IPS-18c (cell line): ENCODE measurements around the gene LEMD1.
A peak's percentile ranks its signal among the peaks of the same experiment; 100 is the strongest.
"Not testable (repeated sequence)": the region's sequence is repeated elsewhere in the genome, so short reads cannot be mapped to it uniquely, and the experiment has no call there.

ENCODE experiments used
- H3K4me3 ChIP-seq: 2 replicates; pipeline ENCODE4 v1.7.0; 2013; ENCODE audit warnings: low read depth, mild to moderate bottlenecking, low read length, moderate library complexity; ENCODE audit not compliant: insufficient read depth
- H3K9me3 ChIP-seq: one replicate; pipeline ENCODE4 v1.6.1; 2013; ENCODE audit warnings: mild to moderate bottlenecking, low read length, moderate library complexity; ENCODE audit not compliant: control insufficient read depth, insufficient read depth

The LEMD1 gene

DNA sequence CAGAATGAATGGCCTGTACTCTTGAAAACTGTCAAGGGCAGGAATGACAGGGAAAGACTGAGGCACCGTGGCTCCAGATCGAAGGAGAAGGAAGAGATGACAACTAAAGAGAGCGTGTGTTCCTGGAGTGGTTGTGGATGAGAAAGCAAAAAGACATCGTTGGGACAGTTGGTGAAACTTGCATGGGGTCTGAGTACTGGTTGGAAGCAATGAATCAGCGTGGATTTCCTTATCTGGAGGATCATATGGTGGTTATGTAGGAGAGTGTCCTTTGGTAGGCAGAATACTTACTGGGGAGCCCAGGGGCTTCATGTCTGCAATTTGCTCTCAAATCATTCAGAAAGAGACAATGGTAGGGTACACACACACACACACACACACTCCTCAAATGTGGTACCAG is 13.9 kb downstream of the LEMD1 start:
- Histone ChIP-seq H3K4me3 (no peak overlapping the region), H3K9me3 (peaks cover 2% of the 10 kb centered on the region)

DNA sequence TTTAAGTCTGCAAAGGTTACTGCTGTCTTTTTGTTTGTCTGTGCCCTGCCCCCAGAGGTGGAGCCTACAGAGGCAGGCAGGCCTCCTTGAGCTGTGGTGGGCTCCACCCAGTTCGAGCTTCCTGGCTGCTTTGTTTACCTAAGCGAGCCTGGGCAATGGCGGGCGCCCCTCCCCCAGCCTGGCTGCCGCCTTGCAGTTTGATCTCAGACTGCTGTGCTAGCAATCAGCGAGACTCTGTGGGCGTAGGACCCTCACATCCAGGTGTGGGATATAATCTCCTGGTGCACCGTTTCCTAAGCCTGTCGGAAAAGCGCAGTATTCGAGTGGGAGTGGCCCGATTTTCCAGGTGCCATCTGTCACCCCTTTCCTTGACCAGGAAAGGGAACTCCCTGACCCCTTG is 15.6 kb downstream of the LEMD1 start:
- not testable (repeated sequence) for H3K4me3 ChIP-seq

GRCh38 chr1:205404484-205404883 is 17.4 kb downstream of the LEMD1 start:
- H3K9me3 ChIP-seq, result not testable (repeated sequence)

More for the DNA sequence above, 15.6 kb downstream of the LEMD1 start:
- H3K9me3 ChIP-seq, result not testable (repeated sequence)

DNA sequence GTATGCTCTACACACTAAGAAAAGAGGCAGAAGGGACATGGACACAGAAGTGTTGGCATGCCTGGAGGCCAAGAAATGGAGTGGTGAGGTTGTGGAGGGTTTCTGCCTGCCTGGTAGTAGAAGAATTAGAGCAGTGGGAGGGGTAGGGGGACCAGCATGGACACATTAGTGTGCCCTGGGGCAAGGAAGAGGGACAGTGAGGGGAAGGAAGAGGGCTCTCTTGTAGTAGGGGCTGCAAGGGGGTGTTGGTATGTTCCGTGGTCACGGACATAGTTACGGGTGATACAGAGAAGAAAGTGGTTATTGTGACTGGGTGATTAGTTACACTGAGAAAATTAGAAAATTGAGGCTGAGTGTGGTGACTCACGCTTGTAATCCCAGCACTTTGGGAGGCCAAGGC is 23.3 kb downstream of the LEMD1 start:
- H3K4me3 ChIP-seq, result no peak overlapping the region
- H3K9me3 ChIP-seq, result no peaks in the 10 kb centered on the region

More at GRCh38 chr1:205404484-205404883, 17.4 kb downstream of the LEMD1 start:
- not testable (repeated sequence) for H3K4me3 ChIP-seq

DNA sequence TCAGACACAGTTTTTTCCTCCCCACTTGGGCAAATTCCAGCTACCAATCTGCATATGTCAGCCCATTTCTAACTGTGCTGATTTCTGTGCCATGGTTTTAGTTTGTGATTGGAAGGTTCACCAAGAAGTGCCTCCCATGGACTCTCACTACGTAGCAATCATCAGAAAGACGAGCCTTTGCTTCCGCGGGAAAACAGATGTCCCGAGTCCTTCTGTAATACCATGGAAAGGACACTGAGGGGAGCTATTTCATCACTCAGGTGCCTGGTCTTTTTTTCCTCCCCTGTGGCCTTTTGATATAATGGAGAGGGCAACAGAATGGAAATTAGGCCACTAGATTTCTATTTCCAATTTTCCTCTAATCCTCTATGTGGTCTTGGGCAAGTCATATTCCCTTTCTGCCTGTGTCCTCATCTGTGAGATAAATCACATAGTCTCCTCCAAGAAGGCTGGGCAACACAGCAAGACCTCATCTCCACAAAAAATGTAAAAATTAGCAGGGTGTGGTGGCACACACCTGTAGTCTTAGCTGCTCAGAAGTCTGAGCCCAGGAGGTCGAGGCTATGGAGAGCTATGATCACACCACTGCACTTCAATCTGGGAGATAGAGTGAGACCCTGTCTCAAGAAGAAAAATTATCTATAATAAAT is 24.8 kb downstream of the LEMD1 start:
- no peak overlapping the region for H3K4me3 ChIP-seq
- no peaks in the 10 kb centered on the region for H3K9me3 ChIP-seq

DNA sequence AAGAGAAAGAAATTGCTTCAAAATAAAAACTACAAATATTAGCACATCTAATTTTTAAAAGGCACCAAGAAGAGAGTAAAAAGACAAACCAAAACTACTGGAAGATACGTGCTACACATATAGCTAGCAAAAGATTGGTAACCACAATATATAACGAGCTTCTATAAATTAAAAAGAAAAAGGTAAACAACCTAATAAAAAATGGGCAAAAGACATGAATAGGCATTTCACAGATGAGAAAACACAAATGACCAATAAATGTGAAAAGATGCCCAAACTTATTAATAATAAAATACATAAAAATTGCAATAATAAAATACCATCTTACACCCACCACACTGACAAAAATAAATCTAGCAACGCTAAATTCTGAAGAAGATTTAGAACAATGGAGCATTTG is 26.2 kb downstream of the LEMD1 start:
- Histone ChIP-seq H3K4me3 (no peak overlapping the region), H3K9me3 (no peaks in the 10 kb centered on the region)

DNA sequence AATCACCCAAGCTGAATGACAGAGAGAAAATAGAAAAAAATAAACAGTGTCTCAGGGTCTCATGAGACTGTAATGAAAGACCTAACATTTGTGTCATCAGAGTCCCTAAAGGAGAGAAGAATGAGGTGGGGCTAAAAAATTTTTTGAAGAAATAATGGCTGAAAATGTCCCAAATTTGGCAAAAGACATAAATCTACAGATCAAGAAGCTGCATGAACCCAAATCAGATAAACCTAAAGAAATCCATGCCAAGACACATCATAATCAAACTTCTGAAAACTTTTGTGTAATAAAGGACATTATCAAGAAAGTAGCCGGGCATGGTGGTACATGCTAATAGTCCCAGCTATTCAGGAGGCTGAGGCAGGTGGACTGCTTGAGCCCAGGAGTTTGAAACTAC is 29.2 kb downstream of the LEMD1 start:
- no peaks in the 10 kb centered on the region for H3K9me3 ChIP-seq
- no peak overlapping the region for H3K4me3 ChIP-seq

DNA sequence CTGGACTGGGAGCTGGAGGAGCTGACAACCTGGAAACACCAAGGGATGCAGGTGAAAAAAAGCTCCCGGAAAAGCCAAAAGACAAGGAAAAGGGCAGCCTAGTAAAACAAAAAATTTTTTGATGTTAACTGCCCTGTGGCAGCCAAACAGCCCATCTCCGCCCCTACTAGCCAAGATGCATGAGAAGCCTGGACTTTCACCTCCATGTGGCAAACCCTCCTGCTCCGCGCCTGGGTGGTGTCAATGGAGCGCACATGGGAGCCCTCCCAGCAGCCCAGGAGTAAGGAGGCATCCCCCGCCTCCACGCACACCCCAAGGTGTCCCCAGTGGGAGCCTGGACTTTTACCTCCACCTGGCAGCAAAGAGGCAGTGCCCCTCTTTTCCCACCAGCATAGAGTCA is 30.5 kb downstream of the LEMD1 start:
- Histone ChIP-seq H3K9me3 (no peaks in the 10 kb centered on the region), H3K4me3 (no peak overlapping the region)

GRCh38 chr1:205387845-205388244 is 34.0 kb downstream of the LEMD1 start:
- H3K9me3 ChIP-seq, result no peaks in the 10 kb centered on the region
- H3K4me3 ChIP-seq, result no peak overlapping the region

DNA sequence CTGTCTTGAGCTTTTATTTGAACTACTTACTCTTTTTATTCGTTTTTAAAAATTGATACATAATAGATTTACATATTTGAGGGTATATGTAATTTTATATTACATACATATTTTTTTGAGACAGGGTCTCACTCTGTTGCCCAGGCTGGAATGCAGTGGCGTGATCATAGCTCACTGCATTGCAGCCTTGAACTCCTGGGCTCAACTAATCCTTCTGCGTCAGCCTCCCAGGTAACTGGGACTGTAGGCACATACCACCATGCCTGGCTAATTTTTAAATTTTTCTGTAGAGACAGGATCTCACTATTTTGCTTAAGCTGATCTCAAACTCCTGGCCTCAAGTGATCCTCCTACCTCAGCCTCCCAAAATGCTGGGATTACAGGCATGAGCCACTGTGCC is 38.9 kb downstream of the LEMD1 start:
- H3K4me3 ChIP-seq, result not testable (repeated sequence)

DNA sequence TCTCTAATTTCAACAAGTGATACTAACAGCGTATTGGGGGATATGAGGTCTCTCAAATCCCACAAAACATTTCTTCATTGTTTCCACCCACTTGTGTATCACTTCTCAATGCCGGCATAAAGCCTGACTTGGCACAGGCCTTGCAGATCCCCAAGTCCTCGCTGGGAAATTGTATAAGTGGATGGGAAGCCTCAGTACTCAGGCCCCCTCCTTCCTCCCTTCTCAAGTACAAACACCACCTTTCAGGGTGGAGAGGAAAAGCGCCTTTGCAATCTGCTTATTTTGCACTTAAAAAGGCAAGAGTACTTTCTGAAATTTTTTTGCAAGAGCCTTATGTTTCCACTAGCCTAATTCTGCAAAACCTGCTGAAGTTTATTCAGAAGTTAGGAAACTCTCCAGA is 39.3 kb downstream of the LEMD1 start:
- Histone ChIP-seq H3K4me3 (no peak overlapping the region), H3K9me3 (no peaks in the 10 kb centered on the region)

More for the DNA sequence above, 38.9 kb downstream of the LEMD1 start:
- H3K9me3 ChIP-seq, result not testable (repeated sequence)

DNA sequence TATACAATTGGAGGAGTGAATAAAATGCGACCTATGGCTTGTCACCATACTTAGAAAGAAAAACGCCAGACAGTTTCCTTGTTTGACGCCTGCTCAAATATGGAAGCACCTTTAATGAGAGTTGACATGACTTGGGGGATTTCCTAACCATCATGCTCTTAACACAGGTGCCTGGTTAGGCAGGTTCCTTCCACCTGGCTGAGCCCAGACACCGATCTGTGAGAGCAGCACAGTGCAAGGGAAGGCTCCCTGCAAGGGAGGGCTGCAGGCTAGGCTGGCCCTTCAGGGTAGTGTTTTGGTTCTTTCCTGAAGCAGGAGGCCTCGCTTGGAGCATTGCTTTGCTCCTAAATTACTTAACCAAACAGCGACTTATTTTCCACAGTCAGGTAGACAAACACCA is 40.6 kb downstream of the LEMD1 start:
- no peaks in the 10 kb centered on the region for H3K9me3 ChIP-seq
- no peak overlapping the region for H3K4me3 ChIP-seq

DNA sequence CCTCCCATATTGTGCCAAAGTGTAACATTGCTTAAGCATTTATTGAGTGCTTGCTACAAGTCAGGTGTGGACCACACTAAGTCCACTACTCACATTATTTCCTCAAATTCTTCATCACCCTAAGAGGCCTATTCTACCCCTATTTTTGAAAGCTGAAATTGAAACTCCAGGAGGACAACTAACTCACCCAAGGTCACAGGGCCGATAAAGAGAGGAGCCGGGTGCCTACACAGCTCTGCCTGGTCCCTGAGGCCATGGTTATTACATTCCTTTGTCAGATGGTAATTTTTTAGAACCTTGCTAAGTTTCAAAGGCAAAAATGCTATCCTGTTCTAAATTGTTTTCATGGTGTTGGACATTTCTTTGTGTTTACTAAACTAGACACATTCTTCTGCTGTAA is 41.0 kb downstream of the LEMD1 start:
- H3K4me3 ChIP-seq, result no peak overlapping the region
- no peaks in the 10 kb centered on the region for H3K9me3 ChIP-seq

- H3K4me3 ChIP-seq, result no peak overlapping the region
- no peaks in the 10 kb centered on the region for H3K9me3 ChIP-seq
Observed at GRCh38 chr1:205379056-205379455, 42.8 kb downstream of the LEMD1 start.

DNA sequence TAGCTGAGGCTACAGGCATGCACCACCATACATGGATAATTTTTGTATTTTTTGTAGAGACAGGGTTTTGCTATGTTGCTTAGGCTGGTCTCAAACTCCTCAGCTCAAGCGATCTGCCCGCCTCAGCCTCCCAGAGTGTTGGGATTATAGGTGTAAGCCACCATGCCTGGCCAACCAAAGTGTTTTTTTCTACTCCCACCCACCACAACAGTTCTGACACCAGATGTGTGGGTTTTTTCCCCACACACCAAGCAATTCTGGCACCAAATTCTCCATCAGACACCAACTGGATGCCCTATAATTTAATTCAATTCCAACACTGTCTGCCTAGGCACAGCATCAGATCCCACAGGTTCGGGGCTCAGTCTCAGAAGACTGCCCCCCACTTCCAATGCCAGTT is 44.5 kb downstream of the LEMD1 start:
- Histone ChIP-seq H3K4me3 (no peak overlapping the region), H3K9me3 (no peaks in the 10 kb centered on the region)

GRCh38 chr1:205376739-205377138 is 45.1 kb downstream of the LEMD1 start:
- no peak overlapping the region for H3K4me3 ChIP-seq

GRCh38 chr1:205375835-205376545 is 45.9 kb downstream of the LEMD1 start:
- Histone ChIP-seq H3K4me3 (peak overlapping the region; percentile 10; the same call in 1 of the 2 replicates), H3K9me3 (no peaks in the 10 kb centered on the region)

More at GRCh38 chr1:205376739-205377138, 45.1 kb downstream of the LEMD1 start:
- no peaks in the 10 kb centered on the region for H3K9me3 ChIP-seq

DNA sequence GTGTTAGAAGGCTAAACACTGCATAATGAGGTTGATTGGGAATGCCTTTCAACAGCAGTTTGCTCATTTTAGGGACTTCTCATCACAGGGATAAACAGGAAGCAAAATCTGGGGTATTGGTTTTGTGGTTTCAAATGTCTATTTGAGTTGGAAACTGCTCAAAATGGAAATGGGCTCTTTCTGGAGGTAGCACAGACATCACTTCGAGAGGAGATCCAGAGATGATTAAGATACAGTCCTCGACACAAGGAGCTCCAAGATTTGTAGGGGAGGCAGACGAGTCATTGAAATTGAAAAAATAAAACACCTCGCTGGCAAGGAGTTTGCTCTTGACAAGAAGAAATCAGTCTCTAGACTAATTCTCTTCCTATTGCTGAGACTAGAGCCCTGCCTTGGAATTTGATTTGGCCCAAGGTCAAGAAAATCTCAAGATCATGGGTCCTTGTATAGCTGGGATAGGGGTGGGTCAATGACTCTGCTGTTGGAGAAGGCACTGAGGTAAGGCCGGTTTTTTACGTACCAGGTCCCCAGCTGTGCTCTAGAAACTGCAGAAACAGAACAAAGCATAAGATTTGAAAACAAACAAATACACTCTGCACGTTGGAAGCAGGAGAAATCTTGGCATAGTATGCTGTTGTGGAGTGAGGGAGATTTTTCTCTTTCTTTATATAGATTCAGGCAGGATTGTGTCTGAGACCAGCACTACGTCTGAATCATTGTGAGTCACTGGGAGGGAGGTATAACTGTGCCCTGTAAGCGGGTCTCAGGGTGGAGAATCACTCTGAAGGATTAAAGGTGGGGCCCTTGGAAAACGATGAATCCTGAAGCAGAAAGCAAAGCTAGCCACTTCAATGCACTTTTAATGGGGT is 47.4 kb downstream of the LEMD1 start:
- Histone ChIP-seq H3K4me3 (no peak overlapping the region), H3K9me3 (no peaks in the 10 kb centered on the region)
